ENCODE measurements around the gene GATA6. TPM values are rescaled to one million over a fixed set of nuclear protein-coding genes. Genes with fewer than 3 reads are reported as not detected.

GATA6 gene
- total and polyA plus RNA-seq, 2 of the 13 experiments (the other 11 are each of a cell fraction or from before 2014, with no cell fraction given): 0.84 to 3.2 TPM

DNA sequence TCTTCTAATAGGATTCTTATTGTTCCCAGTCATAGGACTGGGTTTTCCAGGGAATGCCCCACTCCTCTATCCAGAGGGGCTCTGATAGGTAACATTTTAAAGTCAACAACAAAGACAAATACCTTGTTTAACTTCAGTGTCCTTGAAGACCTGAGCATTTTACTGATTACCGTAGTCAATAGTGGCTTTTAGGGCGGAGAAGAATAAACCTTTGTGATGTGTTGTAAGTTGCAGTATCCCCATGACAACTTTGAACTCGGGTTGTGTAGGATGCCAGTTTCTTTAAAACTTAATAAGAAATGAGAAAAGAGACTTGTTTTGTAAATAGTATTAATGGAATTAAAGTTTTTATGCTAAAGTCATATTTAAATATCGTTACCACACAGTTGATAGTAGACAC, 6.0 kb downstream of the GATA6 start (continued):
- TF ChIP-seq FOSL2 (CRISPR knock-in tag; IDR thresholded peaks at IDR 0.05): peak; percentile 24; the same call in 1 of the 2 replicates
- peak; percentile 56; the same call in 1 of the 2 replicates for TF ChIP-seq REPIN1 (CRISPR knock-in tag; IDR thresholded peaks at IDR 0.05; ENCODE audit: borderline replicate concordance, low read depth)
- TF ChIP-seq, protein P1, sequence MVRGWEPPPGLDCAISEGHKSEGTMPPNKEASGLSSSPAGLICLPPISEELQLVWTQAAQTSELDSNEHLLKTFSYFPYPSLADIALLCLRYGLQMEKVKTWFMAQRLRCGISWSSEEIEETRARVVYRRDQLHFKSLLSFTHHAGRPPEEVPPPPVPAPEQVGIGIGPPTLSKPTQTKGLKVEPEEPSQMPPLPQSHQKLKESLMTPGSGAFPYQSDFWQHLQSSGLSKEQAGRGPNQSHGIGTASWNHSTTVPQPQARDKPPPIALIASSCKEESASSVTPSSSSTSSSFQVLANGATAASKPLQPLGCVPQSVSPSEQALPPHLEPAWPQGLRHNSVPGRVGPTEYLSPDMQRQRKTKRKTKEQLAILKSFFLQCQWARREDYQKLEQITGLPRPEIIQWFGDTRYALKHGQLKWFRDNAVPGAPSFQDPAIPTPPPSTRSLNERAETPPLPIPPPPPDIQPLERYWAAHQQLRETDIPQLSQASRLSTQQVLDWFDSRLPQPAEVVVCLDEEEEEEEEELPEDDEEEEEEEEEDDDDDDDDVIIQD (CRISPR knock-in tag; IDR thresholded peaks at IDR 0.05; ENCODE audit: low read depth): peak; percentile 54; the same call in 1 of the 2 replicates
- no peak for TF ChIP-seq ZNF121 (CRISPR knock-in tag; IDR thresholded peaks at IDR 0.05)
- peak; percentile 64; the same call in 1 of the 2 replicates for TF ChIP-seq NCOR1 (IDR thresholded peaks at IDR 0.05; ENCODE audit: borderline replicate concordance, low read length)
- TF ChIP-seq PCBP2 (optimal IDR thresholded peaks at IDR 0.05; ENCODE audit: low read depth, low read length, poor library complexity, severe bottlenecking): no peak
- no peak for TF ChIP-seq AGO1 (IDR thresholded peaks at IDR 0.05; ENCODE audit: low read depth, low read length, poor library complexity, severe bottlenecking)
- no peak for TF ChIP-seq MEIS1 (CRISPR knock-in tag; IDR thresholded peaks at IDR 0.05; ENCODE audit: borderline replicate concordance)
- no peak for TF ChIP-seq THYN1 (CRISPR knock-in tag; IDR thresholded peaks at IDR 0.05; ENCODE audit: borderline replicate concordance, low read depth)
- TF ChIP-seq, protein P2, sequence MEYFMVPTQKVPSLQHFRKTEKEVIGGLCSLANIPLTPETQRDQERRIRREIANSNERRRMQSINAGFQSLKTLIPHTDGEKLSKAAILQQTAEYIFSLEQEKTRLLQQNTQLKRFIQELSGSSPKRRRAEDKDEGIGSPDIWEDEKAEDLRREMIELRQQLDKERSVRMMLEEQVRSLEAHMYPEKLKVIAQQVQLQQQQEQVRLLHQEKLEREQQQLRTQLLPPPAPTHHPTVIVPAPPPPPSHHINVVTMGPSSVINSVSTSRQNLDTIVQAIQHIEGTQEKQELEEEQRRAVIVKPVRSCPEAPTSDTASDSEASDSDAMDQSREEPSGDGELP (IDR thresholded peaks at IDR 0.05; ENCODE audit: borderline replicate concordance, low read depth): no peak
- TF ChIP-seq, protein P3, sequence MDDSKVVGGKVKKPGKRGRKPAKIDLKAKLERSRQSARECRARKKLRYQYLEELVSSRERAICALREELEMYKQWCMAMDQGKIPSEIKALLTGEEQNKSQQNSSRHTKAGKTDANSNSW (CRISPR knock-in tag; IDR thresholded peaks at IDR 0.05; ENCODE audit: borderline replicate concordance): no peak
- no peak for TF ChIP-seq POLR2AphosphoS2 (IDR thresholded peaks at IDR 0.05; ENCODE audit: low read depth, low read length)
- no peak for TF ChIP-seq ZNF644 (CRISPR knock-in tag; IDR thresholded peaks at IDR 0.05; ENCODE audit: low read depth)
- TF ChIP-seq TOPORS (CRISPR knock-in tag; IDR thresholded peaks at IDR 0.05): no peak
- TF ChIP-seq, protein P4, sequence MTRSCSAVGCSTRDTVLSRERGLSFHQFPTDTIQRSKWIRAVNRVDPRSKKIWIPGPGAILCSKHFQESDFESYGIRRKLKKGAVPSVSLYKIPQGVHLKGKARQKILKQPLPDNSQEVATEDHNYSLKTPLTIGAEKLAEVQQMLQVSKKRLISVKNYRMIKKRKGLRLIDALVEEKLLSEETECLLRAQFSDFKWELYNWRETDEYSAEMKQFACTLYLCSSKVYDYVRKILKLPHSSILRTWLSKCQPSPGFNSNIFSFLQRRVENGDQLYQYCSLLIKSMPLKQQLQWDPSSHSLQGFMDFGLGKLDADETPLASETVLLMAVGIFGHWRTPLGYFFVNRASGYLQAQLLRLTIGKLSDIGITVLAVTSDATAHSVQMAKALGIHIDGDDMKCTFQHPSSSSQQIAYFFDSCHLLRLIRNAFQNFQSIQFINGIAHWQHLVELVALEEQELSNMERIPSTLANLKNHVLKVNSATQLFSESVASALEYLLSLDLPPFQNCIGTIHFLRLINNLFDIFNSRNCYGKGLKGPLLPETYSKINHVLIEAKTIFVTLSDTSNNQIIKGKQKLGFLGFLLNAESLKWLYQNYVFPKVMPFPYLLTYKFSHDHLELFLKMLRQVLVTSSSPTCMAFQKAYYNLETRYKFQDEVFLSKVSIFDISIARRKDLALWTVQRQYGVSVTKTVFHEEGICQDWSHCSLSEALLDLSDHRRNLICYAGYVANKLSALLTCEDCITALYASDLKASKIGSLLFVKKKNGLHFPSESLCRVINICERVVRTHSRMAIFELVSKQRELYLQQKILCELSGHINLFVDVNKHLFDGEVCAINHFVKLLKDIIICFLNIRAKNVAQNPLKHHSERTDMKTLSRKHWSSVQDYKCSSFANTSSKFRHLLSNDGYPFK (CRISPR knock-in tag; IDR thresholded peaks at IDR 0.05; ENCODE audit: borderline replicate concordance): no peak
- TF ChIP-seq, protein P5, sequence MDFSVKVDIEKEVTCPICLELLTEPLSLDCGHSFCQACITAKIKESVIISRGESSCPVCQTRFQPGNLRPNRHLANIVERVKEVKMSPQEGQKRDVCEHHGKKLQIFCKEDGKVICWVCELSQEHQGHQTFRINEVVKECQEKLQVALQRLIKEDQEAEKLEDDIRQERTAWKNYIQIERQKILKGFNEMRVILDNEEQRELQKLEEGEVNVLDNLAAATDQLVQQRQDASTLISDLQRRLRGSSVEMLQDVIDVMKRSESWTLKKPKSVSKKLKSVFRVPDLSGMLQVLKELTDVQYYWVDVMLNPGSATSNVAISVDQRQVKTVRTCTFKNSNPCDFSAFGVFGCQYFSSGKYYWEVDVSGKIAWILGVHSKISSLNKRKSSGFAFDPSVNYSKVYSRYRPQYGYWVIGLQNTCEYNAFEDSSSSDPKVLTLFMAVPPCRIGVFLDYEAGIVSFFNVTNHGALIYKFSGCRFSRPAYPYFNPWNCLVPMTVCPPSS (IDR thresholded peaks at IDR 0.05): no peak
- TF ChIP-seq TMF1 (CRISPR knock-in tag; IDR thresholded peaks at IDR 0.05; ENCODE audit: low read depth): no peak
- no peak for TF ChIP-seq KLF13 (CRISPR knock-in tag; IDR thresholded peaks at IDR 0.05)
- no peak for TF ChIP-seq ZNF33A (CRISPR knock-in tag; IDR thresholded peaks at IDR 0.05; ENCODE audit: borderline replicate concordance)
- TF ChIP-seq ZNF607 (CRISPR knock-in tag; IDR thresholded peaks at IDR 0.05; ENCODE audit: borderline replicate concordance): no peak
- no peak for TF ChIP-seq ZNF816 (CRISPR knock-in tag; IDR thresholded peaks at IDR 0.05; ENCODE audit: borderline replicate concordance)
- TF ChIP-seq ATAD3A (CRISPR knock-in tag; IDR thresholded peaks at IDR 0.05): no peak
- no peak for TF ChIP-seq ARHGAP35 (CRISPR knock-in tag; IDR thresholded peaks at IDR 0.05; ENCODE audit: borderline replicate concordance)
- TF ChIP-seq ARNT2 (CRISPR knock-in tag; IDR thresholded peaks at IDR 0.05; ENCODE audit: low read depth): no peak
- TF ChIP-seq HES4 (CRISPR knock-in tag; IDR thresholded peaks at IDR 0.05; ENCODE audit: borderline replicate concordance): no peak
